Left renal pelvis (tissue), 4 donors: Measurements from ENCODE around the gene NACA. TPM values are rescaled to one million over a fixed set of nuclear protein-coding genes. Genes with fewer than 3 reads are reported as not detected.
"Not testable (repeated sequence)": the region's sequence is repeated elsewhere in the genome, so short reads cannot be mapped to it uniquely, and the experiment has no call there.

Source experiments
- DNase-seq, 4 donors: peaks; one replicate each; pipeline ENCODE4 v3.0.0-alpha.2; 2013; ENCODE audit warnings: low read depth in 4 of 4, low spot score in 3 of 4
- polyA plus RNA-seq, 4 donors: library from polyadenylated mRNA; unstranded; fragments of 120-200 nt; gene quantifications; one replicate each; pipeline ENCODE4 v1.2.1, GENCODE V29; 2013; ENCODE audit not compliant: insufficient read length in 4 of 4

The NACA gene
- 1,000 to 10,000 TPM; 2,010 to 2,427 (median 2,183) TPM for polyA plus RNA-seq

- DNase-seq = peak; percentile 91 to 95 (median 93)
Measured at GRCh38 chr12:56724972-56725722, at the start of gene NACA. NACA (minus strand) TSS chr12:56725299; CDS start chr12:56724521, 778 bp downstream.

GRCh38 chr12:56773113-56773512 lies 48.0 kb upstream of the NACA start:
- no peak for DNase-seq

- no peak for DNase-seq
Measured at GRCh38 chr12:56772625-56773024, 47.5 kb upstream of the NACA start.

GRCh38 chr12:56769868-56770267 lies 44.8 kb upstream of the NACA start:
- DNase-seq = no peak

GRCh38 chr12:56768424-56768823 lies 43.3 kb upstream of the NACA start:
- no peak for DNase-seq

GRCh38 chr12:56766535-56766934 lies 41.4 kb upstream of the NACA start:
- DNase-seq = no peak

- DNase-seq = no peak
Measured at GRCh38 chr12:56763753-56764657, 38.9 kb upstream of the NACA start.

GRCh38 chr12:56761812-56762211 lies 36.7 kb upstream of the NACA start:
- DNase-seq = no peak

- no peak for DNase-seq
Measured at GRCh38 chr12:56760460-56760859, 35.4 kb upstream of the NACA start.

- no peak for DNase-seq
Measured at GRCh38 chr12:56759263-56759908, 34.3 kb upstream of the NACA start.

- DNase-seq = no peak
Measured at GRCh38 chr12:56758728-56759262, 33.7 kb upstream of the NACA start.

- DNase-seq = not testable (repeated sequence)
Measured at GRCh38 chr12:56757971-56758370, 32.9 kb upstream of the NACA start.

- DNase-seq = no peak
Measured at GRCh38 chr12:56753566-56753965, 28.5 kb upstream of the NACA start.

- DNase-seq = peak in 3 of 4 donors; percentile 64 to 67 (median 67)
Measured at GRCh38 chr12:56751712-56752598, 26.9 kb upstream of the NACA start, which contains the start of gene PRIM1. PRIM1 (minus strand) TSS chr12:56752323; CDS start chr12:56752298, 25 bp downstream.

GRCh38 chr12:56750596-56750995 lies 25.5 kb upstream of the NACA start:
- not testable (repeated sequence) for DNase-seq

- DNase-seq = no peak
Measured at GRCh38 chr12:56749853-56750252, 24.8 kb upstream of the NACA start.

- no peak for DNase-seq
Measured at GRCh38 chr12:56749359-56749758, 24.3 kb upstream of the NACA start.

GRCh38 chr12:56728139-56728861 lies 3.2 kb upstream of the NACA start:
- no peak for DNase-seq

GRCh38 chr12:56726196-56726675 lies 1.1 kb upstream of the NACA start:
- DNase-seq = not testable (repeated sequence)
